HG03575 (cell line): ENCODE results near the gene SSX7.
"Not testable (repeated sequence)": the region's sequence is repeated elsewhere in the genome, so short reads cannot be mapped to it uniquely, and the experiment has no call there.

Experiments used
- ATAC-seq: cut with Tn5 transposase; IDR thresholded peaks from one replicate; pipeline ENCODE4 v1.9.1; 2021; ENCODE audit not compliant: unreplicated experiment, insufficient number of reproducible peaks, low FRiP score; ENCODE audit errors: extremely low read depth

SSX7 gene

DNA sequence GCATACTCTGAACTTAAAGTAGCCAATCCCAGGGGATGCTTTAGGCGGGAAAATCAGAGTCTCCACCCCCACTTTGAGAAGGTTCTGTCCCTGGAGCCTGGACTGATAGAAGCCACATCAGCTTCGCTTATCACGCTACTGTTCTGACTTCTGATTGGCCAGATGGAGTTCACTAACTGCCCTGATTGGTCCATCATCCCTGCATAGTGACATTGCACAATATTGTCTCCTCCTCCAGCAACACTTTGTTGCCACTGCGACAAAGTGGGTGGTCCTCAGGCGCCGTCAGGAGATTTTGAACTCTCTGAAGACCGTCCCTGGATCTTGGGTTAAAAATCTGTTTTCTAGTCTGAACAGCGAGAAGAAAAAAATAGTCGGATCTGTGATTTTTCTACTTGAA, at the start of gene SSX7:
Gene SSX7 (minus strand): TSS at position 101 of the 400 bp plus-strand sequence. CDS start 1,428 bp downstream, outside the sequence.
- not testable (repeated sequence) for ATAC-seq

GRCh38 chrX:52692034-52692433, 37.3 kb upstream of the SSX7 start:
- ATAC-seq, result not testable (repeated sequence)

DNA sequence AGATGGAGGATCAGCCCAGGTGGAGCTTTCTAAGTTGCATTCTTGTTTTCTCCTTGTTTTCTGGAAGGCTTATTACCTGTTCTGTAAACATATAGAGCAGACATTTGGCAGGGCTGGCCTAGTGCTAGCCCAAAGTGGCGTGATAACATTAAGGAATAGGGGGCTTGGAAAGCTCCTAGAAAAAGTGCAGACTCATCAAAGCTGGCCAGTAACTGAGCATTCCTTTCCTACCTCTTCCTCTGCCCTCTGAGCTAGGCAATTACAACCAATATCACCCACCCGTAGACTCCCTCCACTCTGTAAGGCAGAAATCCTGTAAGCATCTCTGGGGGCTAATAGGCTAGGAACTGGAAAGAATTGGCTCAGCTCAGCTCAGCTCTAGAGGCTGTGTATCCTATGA, 7.5 kb upstream of the SSX7 start:
- ATAC-seq, result not testable (repeated sequence)

GRCh38 chrX:52655475-52655874, 775 bp upstream of the SSX7 start:
- ATAC-seq, result not testable (repeated sequence)

- ATAC-seq, result not testable (repeated sequence)
Measured at GRCh38 chrX:52650676-52651075, 4.0 kb downstream of the SSX7 start.

DNA sequence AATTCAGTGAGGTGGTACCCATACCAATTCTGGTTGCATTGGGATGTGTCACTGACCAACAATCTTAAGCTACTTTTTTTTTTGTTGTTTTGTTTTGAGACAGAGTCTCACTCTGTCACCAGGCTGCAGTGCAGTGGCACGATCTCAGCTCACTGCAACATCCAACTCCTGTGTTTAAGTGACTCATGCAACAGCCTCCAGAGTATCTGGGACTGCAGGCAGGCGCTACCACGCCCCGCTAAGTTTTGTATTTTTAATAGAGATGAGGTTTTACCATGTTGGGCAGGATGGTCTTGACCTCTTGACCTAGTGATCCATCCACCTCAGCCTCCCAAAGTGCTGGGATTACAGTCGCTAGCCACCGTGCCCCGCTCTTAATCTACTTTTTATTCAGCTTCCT, 5.7 kb downstream of the SSX7 start:
- ATAC-seq, result not testable (repeated sequence)

GRCh38 chrX:52628483-52628882, 26.2 kb downstream of the SSX7 start:
- ATAC-seq, result not testable (repeated sequence)

GRCh38 chrX:52620661-52621060, 34.0 kb downstream of the SSX7 start:
- not testable (repeated sequence) for ATAC-seq

- ATAC-seq, result no peak
Measured at GRCh38 chrX:52608961-52609360, 45.7 kb downstream of the SSX7 start.

- ATAC-seq, result not testable (repeated sequence)
Measured at GRCh38 chrX:52603151-52603550, 51.5 kb downstream of the SSX7 start.

DNA sequence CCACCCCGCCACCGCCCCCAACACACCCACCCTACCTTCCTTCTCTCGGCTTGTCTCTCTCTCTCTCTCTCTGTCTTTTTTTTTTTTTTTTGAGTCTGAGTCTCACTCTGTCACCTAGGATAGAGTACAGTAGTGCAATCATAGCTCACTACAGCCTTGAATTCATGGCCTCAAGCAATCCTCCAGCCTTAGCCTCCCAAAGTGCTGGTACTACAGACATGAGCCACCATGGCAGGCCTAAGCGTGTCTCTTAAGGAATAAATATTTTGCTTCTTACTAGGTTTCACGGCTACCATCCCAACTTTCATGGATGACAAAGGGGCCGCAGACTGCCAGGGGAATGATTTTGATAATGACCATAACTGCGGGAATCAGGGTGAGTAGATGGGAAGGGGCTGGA, 55.8 kb downstream of the SSX7 start:
- no peak for ATAC-seq

DNA sequence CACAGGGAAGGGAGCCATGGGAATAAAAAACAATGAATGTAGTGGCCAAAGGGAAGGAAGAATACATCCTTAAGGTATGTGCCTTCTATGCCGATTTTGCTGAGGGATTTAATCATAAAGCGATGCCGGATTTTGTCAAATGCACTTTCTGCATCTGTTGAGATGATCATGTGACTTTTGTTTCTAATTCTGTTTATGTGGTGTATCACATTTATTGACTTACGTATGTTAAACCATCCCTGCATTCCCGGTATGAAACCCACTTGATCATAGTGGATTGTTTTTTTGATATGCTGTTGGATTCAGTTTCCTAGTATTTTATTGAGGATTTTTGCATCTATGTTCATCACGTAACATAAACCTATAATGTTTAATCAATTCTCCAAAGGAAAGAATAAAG, 60.0 kb downstream of the SSX7 start:
- ATAC-seq, result no peak
